HG03025 (cell line): ENCODE measurements around the gene CHORDC1.
"Not testable (repeated sequence)": the region's sequence is repeated elsewhere in the genome, so short reads cannot be mapped to it uniquely, and the experiment has no call there.

ENCODE experiments used
- ATAC-seq: cut with Tn5 transposase; IDR thresholded peaks from one replicate; pipeline ENCODE4 v1.9.1; 2021; ENCODE audit warnings: mild to moderate bottlenecking, moderate library complexity; ENCODE audit not compliant: unreplicated experiment, low FRiP score

Gene CHORDC1

DNA sequence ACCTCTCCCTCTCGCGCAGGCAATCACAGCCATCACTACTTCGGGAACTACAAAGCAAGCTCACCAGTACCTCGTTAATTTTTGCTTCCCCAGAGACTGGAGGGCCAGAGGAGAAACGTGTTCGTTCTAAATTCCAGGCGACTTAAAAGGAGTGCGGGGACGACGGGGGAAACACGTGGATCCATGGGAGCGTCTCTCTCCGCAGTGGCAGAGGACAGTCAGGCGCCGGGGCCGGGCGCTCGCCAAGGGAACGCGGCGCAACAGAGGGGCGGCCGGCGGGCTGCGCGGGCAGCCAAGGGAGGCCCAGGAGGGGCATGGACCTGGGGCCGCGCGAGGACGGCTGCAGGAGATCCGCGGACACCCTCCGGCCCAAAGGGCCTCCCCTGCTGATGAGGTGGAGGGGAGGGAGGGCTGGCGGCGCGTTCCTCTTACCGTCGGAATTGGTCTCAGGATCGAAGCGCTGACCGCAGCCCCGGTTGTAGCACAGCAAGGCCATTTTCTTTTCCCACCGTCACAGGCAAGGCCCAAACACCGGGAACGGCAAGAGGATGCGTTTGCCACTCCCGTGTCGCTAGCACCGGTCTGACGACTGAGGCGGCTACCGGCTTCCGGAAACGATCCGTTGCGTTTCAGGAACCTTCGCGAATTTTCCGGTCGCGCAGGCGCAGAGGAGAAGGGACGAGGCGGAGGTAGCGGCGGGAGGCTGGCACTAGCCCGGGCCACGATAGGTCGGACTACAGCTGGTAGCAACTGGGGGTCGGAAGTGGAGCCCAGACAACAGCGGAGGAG lies at the start of gene CHORDC1:
Gene CHORDC1 (minus strand): TSS at position 591 of the 789 bp plus-strand sequence. CDS start 95 bp downstream, at position 496.
- peak; percentile 91 for ATAC-seq

DNA sequence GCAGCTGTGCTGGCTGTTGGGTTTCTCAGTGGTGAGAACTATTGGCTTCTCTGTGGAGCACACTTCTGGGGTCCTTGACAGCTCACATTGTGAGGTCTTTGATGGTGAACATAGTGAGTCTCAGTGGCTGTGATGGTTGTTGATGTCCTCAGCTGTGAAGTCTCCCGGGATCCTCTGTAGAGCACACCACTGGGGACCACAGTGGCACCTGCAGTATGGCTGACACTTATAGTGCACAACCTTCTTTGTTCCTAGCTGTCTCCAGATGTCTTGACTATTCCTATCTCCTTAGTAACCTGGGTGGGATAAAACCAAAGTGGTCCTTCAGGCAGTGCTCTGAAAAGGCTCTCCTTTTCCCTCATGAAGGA lies 34.3 kb upstream of the CHORDC1 start:
- no peak for ATAC-seq

DNA sequence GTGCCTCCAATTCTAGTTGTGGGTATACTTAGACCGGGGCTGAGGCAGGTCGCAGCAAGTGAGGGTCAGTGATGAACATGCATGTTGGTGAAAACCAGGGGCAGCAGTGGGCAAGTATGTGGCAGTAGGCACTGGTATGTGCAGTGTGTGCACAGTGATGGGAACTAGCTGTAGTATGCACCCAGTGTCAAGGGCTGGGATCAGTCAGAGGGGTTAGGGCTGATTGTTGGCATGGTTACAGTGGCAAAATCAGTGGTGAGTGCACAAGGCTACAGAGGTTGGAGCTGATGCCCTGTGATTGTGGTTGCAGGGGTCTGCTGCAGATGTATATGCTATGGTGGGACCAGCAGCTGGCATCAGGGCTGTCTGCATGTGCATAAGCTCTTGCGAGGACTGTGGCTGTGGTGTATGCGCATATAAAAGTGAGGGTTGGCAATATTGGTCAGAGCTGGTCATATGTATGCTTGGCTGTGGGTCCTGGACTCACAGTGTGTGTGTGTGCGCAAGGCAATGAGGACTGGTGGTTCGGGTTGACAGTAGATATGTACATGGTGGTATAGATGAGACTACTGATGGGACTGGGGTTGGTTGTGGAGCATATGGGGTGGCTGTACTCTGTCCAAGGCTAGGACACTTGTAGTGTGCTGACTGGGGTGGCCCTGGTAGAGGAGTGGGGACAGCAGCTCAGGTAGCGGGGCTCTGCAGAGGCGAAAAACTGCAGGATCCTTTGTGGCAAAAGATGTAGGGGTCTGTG lies 33.7 kb upstream of the CHORDC1 start:
- ATAC-seq: no peak

DNA sequence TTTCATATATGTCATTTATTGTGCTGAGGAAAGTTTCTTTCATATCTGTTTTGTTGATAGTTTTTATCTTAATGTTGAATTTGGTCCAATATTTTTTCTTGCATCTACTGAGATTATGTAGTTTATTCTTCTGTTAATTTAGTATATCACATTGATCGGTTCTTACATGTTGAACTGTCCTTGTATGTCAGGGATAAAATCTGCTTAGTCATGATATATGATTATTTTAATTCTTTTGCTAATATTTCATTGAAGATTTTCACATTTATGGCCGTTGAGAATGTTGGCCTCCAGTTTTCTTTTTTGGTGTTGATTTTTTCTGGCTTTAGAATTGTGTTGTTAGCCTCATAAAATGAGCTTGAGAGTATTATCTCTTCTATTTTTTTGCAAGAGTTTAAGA lies 31.2 kb upstream of the CHORDC1 start:
- ATAC-seq: no peak

DNA sequence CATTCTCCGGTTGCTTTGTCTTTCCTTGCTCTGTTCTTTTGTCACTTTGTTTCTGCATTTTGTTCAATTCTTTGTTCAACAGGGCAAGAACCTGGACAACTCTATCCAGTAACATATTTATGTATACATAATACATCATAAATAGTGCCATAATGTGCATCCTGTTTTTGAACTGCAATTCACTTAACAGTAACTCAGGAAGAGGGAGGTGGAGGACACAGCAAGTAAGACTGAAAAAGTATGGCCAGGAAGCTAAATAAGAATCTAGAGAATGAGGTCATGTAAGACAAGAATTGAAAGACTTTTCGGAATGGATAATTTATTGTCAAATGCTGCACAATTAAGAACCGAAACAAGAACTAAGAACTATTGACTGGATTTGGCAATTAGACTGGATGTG lies 29.2 kb upstream of the CHORDC1 start:
- no peak for ATAC-seq

DNA sequence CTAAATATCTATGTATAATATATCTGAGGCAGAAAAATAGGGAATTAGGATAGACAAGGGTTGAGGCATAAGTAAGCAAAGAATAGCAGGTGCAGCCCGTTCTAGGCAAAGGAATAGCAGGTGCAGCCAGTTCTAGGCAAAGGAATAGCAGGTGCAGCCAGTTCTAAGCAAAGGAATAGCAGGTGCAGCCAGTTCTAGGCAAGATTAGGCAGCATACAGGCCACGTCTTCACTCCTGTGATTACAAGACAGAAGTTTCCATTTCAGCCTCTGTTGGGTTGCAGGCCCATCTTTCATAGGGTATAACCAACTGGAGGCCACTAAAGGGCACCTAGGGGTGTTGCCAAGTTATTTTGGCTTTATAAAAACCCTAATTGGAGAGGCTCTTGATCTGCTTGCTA lies 28.8 kb upstream of the CHORDC1 start:
- ATAC-seq: no peak

DNA sequence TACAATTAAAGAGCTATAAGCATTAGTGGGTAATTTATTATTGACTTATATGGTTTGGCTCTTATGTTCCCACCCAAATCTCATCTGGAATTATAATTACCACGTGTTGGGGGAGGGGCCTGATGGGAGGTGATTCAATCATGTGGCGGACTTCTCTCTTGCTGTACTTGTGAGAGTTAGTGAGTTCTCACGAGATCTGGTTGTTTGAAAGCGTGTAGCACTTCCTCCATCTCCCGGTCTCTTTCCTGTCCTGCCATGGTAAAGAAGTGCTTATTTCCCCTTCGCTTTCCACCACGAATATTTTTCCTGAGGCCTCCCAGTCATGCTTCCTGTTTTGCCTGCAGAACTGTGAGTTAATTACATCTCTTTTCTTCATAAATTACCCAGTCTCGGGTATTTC lies 28.1 kb upstream of the CHORDC1 start:
- no peak for ATAC-seq

DNA sequence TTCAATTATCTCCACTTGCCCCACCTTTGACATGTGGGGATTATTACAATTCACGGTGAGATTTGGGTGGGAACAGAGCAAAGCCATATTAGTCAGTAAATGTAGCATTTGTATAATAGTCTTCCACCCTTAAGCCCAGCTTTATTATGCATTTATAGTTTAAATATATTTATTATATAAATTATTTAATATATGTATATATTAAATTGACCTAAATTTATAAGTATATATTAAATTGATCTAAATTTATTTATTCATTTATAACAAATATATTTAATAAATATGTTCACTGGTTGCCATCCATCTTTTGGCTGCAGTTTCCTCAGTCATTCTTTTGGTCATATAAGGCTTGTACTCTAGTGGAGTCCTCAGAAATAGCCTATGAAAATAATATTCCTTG lies 23.6 kb upstream of the CHORDC1 start:
- ATAC-seq: no peak

DNA sequence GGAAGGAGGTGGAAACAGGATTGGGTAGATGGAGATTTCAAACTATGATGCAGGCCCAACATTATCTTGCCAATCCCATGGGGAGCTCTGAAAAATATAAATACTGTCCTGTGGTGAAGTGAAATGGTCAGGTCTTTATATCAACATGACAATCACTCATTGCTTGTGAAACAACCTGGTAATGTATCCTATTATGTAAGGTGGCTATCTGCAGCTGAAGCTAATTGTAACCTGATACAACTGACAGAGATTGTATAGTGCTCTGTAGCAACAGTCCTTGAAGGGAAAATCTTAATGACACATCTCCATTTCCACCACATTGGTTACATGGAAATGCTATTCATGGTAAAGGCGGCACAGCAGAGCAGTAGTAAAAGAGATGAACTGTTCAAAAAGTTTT lies 20.7 kb upstream of the CHORDC1 start:
- ATAC-seq: no peak

DNA sequence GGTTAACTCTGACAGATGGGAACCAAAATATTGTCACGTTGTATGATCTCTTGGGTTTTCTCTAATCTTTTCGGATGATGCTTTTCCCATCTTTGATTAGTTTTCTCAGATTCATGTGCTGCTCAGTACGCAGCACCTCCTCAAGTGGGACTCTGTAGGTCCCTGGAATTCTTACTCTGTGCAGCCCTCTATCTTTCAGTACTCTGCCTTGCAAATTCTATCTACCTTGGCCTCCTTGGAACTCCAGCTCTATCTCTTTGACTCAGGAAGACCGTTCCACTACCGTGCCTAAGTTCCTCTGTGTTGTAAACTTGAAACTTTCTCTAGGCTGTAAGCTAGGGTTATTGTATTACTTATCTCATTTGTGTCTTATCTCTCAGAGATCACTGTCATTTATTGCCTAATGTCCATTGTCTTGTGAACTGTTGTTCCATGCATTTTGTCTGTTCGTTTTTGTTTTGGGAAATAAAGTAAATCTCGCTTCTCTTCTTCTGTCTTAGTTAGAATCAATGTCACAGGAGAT lies 20.1 kb upstream of the CHORDC1 start:
- no peak for ATAC-seq

DNA sequence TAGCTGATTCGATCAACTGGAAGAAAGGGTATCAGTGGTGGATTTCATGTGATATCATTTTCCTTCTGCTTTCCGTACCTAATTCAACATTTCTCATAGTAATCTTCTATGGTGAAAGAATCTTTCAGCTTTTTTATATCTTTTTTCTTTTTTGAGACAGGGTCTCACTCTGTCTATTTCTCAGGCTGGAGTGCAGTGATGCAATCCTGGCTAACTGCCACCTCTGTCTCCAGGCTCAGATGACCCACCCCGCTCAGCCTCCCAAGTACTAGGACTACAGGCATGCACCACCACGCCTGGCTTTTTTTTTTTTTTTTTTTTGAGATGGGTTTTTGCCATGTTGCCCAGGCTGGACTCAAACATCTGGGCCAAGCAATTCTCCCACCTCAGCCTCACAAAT lies 18.6 kb upstream of the CHORDC1 start:
- ATAC-seq: no peak

DNA sequence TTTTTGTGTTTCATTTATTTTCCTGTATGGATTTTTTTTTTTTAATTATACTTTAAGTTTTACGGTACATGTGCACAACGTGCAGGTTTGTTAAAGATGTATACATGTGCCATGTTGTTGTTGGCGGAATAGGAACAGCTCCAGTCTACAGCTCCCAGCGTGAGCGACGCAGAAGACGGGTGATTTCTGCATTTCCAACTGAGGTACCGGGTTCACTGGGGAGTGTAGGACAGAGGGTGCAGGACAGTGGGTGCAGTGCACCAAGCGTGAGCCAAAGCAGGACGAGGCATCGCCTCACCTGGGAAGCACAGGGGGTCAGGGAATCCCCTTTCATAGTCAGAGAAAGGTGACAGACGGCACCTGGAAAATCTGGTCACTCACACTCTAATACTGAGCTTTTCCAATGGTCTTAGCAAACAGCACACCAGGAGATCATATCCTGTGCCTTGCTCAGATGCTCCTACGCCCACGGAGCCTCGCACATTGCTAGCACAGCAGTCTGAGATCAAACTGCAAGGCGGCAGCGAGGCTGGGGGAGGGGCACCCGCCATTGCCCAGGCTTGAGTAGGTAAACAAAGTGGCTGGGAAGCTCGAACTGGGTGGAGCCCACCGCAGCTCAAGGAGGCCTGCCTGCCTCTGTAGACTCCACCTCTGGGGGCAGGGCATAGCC lies 17.3 kb upstream of the CHORDC1 start:
- not testable (repeated sequence) for ATAC-seq

DNA sequence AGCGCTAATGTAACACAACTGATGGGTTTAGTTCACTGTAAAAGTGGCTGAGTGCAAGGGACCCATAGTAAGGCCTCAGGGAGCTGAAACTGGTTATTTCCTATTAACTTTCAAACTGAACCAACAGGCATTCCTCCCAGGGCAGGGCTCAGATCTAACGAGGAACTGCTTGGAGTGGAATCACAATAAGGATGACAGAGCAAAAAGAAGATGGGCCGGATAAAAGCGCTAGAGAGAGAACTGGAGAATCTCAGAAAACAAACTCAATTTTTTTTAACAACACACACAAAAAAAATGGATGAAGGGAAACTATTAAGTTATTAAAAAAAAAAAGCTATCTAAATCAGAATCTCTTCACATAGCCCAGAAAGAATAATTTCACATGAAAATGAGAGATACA lies 14.2 kb upstream of the CHORDC1 start:
- ATAC-seq: no peak

DNA sequence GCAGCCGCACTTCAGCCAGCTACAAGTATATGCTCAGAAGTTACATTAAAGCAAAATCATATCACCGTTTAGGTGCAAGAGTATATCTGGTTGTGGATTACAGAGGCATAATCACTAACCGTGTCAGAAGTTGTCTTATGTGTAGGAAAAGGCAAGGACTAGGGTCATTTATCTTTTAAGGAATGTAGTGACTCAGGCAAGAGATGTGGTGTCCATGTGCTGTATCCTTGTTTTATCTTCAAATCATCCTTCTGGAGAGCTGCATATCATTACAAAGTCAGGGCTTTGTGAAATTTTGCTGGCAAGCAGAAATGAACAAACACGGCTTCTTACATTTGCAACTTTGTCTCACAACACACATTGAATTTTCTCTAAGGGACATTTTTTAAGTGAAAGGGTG lies 12.7 kb upstream of the CHORDC1 start:
- ATAC-seq: no peak

DNA sequence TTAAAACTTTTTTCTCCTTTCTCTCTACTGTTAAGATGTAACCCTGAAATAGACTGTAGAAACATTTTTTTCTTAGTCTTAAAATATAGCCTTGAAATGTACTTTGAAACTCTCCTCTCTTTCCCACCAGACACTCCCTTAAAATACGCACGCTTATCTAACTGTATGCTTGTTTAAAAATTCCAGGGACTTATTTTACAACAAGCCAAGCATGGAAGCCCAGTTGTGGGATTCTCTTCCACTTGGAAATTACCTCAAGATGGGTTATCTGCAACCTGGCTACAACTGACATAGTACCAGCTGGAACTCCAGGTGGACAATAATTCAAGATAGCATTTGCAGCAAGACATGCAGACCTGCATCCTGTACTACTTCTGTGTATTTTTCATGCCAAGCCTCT lies 12.1 kb upstream of the CHORDC1 start:
- no peak for ATAC-seq

DNA sequence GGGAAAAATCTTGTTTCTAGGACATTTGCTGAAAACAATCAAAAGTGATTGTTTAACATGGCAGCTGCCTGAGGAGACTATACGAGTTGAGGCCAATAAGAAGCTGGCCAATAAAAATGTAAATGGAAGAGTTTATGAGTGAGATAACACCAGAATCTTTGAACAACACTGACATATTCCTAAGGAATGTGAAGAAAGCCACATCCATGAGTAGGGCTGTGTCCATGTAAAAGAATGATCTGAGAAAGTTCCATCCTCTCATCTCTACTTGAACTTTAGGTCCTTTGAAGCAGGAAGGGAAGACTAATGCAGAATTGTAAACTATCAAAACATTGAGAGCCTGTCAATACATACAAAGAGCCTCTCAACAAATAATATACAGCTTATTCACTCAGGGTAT lies 6.9 kb upstream of the CHORDC1 start:
- no peak for ATAC-seq

DNA sequence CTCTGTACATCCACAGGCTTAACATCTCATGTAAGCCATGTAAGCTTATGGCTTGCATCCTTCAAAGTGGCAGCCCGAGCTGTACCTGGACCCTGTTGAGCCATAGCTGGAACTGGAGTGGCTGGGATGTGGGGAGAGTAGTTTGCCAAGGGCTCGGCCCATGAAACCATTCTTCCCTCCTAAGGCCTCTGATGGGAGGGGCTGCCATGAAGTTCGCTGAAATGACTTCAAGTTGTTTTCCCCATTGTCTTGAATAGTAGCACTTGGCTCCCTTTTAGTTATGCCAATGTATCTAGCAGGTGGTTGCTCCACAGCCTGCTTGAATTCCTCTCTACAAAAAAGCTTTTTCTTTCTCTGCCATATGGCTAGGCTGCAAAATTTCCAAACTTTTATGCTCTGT lies 5.2 kb upstream of the CHORDC1 start:
- no peak for ATAC-seq

DNA sequence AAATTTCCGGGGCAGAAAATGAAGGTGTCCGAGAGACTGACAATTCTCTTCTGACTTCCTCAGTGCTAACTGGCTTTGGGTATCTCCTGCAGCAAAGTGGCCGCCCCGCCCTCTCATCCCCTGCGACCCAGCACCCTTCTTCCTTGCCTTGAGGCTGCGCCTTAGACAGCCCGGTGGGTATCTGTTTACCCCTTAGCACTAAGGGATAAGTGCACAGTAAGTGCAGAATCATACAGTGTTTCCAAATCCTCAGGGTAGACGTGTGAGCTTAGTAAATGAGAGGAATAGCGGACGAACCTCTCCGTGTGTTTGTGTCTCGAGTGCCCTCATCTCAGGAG lies 368 bp upstream of the CHORDC1 start:
- peak; percentile 48 for ATAC-seq

DNA sequence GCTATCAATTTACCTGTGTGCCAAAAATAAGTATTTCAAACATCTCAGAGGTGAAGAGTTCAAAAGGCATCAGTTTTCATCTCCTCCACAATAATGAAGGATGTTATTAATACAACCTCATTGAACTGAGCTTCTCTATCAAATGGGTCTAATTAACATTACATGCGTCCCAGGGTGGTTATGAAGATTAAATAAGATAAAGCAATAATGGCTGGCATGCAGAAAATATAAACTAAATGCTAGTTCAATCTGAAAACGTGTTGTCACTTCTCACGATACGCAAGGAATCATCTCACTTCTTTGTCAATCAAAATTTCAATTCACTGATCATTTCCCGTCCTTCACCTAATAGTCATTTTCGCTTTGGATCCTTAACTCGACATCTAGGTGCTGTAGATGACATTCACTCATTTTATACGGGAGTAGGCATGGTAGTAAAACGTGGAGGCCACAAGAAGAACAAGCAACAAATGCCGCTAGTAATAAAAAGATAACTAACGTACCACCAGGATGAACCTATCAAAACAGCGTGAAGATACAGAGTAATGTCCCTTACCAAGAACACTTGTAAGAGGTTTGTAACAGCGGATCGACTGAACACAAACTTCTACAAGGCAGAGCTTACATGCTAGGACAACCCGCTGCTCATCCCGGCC lies 918 bp downstream of the CHORDC1 start:
- peak; percentile 15 for ATAC-seq

DNA sequence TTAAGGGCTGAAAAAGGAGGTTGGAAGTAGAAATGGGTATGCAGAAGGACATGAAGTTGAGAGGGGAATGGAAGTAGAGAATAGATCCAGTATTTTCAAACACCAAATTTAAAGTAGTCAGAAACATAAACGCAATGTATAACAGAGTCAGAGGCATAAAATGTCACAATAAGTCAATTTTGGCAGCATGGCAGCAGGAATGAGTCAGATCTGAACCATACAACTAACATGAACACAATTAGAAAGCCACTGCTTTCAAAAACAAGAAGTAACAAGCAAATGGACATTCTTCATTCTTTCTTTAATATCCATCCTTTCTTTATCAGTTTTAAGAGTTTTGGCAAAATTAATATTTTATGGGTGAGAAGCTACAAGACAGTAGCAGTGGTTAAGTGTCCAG lies 2.5 kb downstream of the CHORDC1 start:
- no peak for ATAC-seq

DNA sequence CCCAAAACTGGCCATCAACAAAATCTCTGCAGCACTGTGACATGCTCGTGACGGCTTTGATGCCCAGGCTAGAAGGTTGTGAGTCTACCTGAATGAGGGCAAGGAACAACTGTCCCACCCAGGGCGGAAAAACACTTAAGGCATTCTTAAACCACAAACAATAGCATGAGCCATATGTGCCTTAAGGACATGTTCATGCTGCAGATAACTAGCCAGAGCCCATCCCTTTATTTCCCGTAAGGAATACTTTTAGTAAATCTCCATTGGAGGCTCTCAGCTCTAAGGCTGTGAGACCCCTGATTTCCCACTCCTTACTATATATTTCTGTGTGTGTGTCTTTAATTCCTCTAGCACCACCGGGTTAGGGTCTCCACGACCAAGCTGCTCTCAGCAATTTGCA lies 3.4 kb downstream of the CHORDC1 start:
- no peak for ATAC-seq
